Osteocyte (in vitro differentiated cells): Measurements from ENCODE around the gene PABPN1. TPM values are rescaled to one million over a fixed set of nuclear protein-coding genes. Genes with fewer than 3 reads are reported as not detected.

Experiments used
- DNase-seq: peaks from one replicate; pipeline ENCODE4 v3.0.0; 2021; ENCODE audit warnings: mixed read lengths; ENCODE audit not compliant: unreplicated experiment; ENCODE audit errors: extremely low spot score
- H3K27ac Mint-ChIP-seq: one replicate; pipeline ENCODE4 v1.8.0; 2021; ENCODE audit warnings: mild to moderate bottlenecking, mixed read lengths; ENCODE audit not compliant: unreplicated experiment
- H3K27me3 Mint-ChIP-seq: one replicate; pipeline ENCODE4 v1.8.0; 2021; ENCODE audit warnings: mixed read lengths; ENCODE audit not compliant: unreplicated experiment
- H3K36me3 Mint-ChIP-seq: one replicate; pipeline ENCODE4 v1.8.0; 2021; ENCODE audit warnings: mixed read lengths; ENCODE audit not compliant: unreplicated experiment
- H3K4me1 Mint-ChIP-seq: one replicate; pipeline ENCODE4 v1.8.0; 2021; ENCODE audit warnings: mixed read lengths; ENCODE audit not compliant: unreplicated experiment
- H3K4me3 Mint-ChIP-seq: one replicate; pipeline ENCODE4 v1.8.0; 2021; ENCODE audit warnings: mild to moderate bottlenecking, moderate library complexity, mixed read lengths; ENCODE audit not compliant: unreplicated experiment
- H3K9me3 Mint-ChIP-seq: one replicate; pipeline ENCODE4 v1.8.0; 2021; ENCODE audit warnings: mixed read lengths; ENCODE audit not compliant: unreplicated experiment
- CTCF ChIP-seq: fragments of 200-600 bp; sonication (generic); IDR thresholded peaks from 2 replicates; pipeline ENCODE4 v1.5.0; 2021; ENCODE audit warnings: antibody characterized with exemption, mild to moderate bottlenecking, moderate library complexity
- total RNA-seq: library from RNA; stranded (reverse); gene quantifications from 2 replicates; pipeline ENCODE4 v1.2.1, GENCODE V29; 2021

Gene PABPN1
- total RNA-seq, 1 donor from 2014 or later: 175 TPM

GRCh38 chr14:23294734-23295561 lies 26.3 kb upstream of the PABPN1 start:
- no peak for DNase-seq
- Mint-ChIP-seq H3K9me3 (no peaks in the 10 kb centered on the region), H3K4me3 (no peak overlapping the region), H3K36me3 (no peaks in the 10 kb centered on the region), H3K27me3 (peaks cover 21% of the 10 kb centered on the region), H3K27ac (no peak overlapping the region), H3K4me1 (peaks cover 13% of the 10 kb centered on the region)
- peak; percentile 84 for TF ChIP-seq CTCF

GRCh38 chr14:23296012-23296777 lies 25.1 kb upstream of the PABPN1 start:
- Mint-ChIP-seq H3K36me3 (no peaks in the 10 kb centered on the region), H3K9me3 (no peaks in the 10 kb centered on the region), H3K27me3 (peaks cover 18% of the 10 kb centered on the region), H3K27ac (no peak overlapping the region), H3K4me1 (peaks cover 19% of the 10 kb centered on the region), H3K4me3 (no peak overlapping the region)
- DNase-seq: no peak
- no peak for TF ChIP-seq CTCF

GRCh38 chr14:23297096-23297495 lies 24.2 kb upstream of the PABPN1 start:
- H3K4me1 Mint-ChIP-seq: peaks cover 19% of the 10 kb centered on the region
- peaks cover 10% of the 10 kb centered on the region for H3K27me3 Mint-ChIP-seq
- no peak for TF ChIP-seq CTCF
- DNase-seq: no peak
- H3K27ac Mint-ChIP-seq: no peak overlapping the region
- H3K9me3 Mint-ChIP-seq: no peaks in the 10 kb centered on the region
- H3K4me3 Mint-ChIP-seq: no peak overlapping the region
- no peaks in the 10 kb centered on the region for H3K36me3 Mint-ChIP-seq

GRCh38 chr14:23297611-23298277 lies 23.5 kb upstream of the PABPN1 start:
- Mint-ChIP-seq H3K4me1 (peaks cover 22% of the 10 kb centered on the region), H3K27me3 (peaks cover 8% of the 10 kb centered on the region), H3K27ac (no peak overlapping the region), H3K4me3 (no peak overlapping the region), H3K36me3 (no peaks in the 10 kb centered on the region), H3K9me3 (no peaks in the 10 kb centered on the region)
- no peak for DNase-seq
- TF ChIP-seq CTCF: no peak
